Stimulated activated CD8-positive, alpha-beta memory T cell treated with anti-CD3 and anti-CD28 coated beads, Interleukin-15, amount 100 ng/mL, for 48 hours (primary cell): Measurements from ENCODE around the gene EXPH5.
A peak's percentile ranks its signal among the peaks of the same experiment; 100 is the strongest.

Source experiments
- DNase-seq, 2 donors: peaks; one replicate each; pipeline ENCODE4 v3.0.0-alpha.2; 2020; ENCODE audit warnings: low read depth in 2 of 2

The EXPH5 gene

GRCh38 chr11:108468478-108468864 lies 125.1 kb downstream of the EXPH5 start:
- no peak for DNase-seq

GRCh38 chr11:108467091-108467823 lies 126.3 kb downstream of the EXPH5 start, which contains the start of gene C11orf65:
TSS of gene C11orf65 (minus strand) at chr11:108467529. CDS start at chr11:108461559, 5,970 bp downstream.
- peak; percentile 89 to 92 for DNase-seq

- DNase-seq: no peak
Observed at GRCh38 chr11:108466405-108466804, 127.2 kb downstream of the EXPH5 start.
